MCF 10A (cell line): ENCODE results near the gene ADISSP. TPM values are rescaled to one million over a fixed set of nuclear protein-coding genes. Genes with fewer than 3 reads are reported as not detected.
A peak's percentile ranks its signal among the peaks of the same experiment; 100 is the strongest.

Source experiments
- Bru-seq: library from RNA; stranded (reverse); fragments of 400-500 nt; gene quantifications from one replicate; lab custom pipeline; 2021; lab: Mats Ljungman, UMichigan
- BruChase-seq, 2 experiments: library from RNA; stranded (reverse); fragments of 400-500 nt; gene quantifications; one replicate each; lab custom pipeline; 2021; lab: Mats Ljungman, UMichigan
- BruUV-seq: library from RNA; stranded (reverse); fragments of 400-500 nt; replicated peaks from 2 replicates; lab custom pipeline; 2021; lab: Mats Ljungman, UMichigan
- CTCF ChIA-PET: fragments of 300-600 bp; sonication (Branson Sonifier 250); formaldehyde crosslinking; extraction: SDS; loops from one replicate; lab custom pipeline; 2021; ENCODE audit warnings: antibody characterized with exemption, inconsistent platforms; lab: Yijun Ruan, JAX
- POLR2A ChIA-PET: fragments of 300-600, 350-650 bp; sonication (Branson Sonifier 250); formaldehyde crosslinking; extraction: SDS; loops from one replicate; lab custom pipeline; 2020; ENCODE audit warnings: antibody characterized with exemption, inconsistent platforms; lab: Yijun Ruan, JAX
- DNase-seq: peaks from one replicate; pipeline ENCODE4 v3.0.0-alpha.2; 2018; ENCODE audit not compliant: unreplicated experiment
- H3K27ac Mint-ChIP-seq: one replicate; pipeline ENCODE4 v1.8.0; 2022; ENCODE audit warnings: mild to moderate bottlenecking, low read depth, mixed read lengths; ENCODE audit not compliant: unreplicated experiment
- H3K27me3 Mint-ChIP-seq: one replicate; pipeline ENCODE4 v1.8.0; 2022; ENCODE audit warnings: mixed read lengths; ENCODE audit not compliant: insufficient read depth, unreplicated experiment
- H3K36me3 Mint-ChIP-seq: one replicate; pipeline ENCODE4 v1.8.0; 2022; ENCODE audit warnings: mild to moderate bottlenecking, moderate library complexity, mixed read lengths; ENCODE audit not compliant: insufficient read depth, unreplicated experiment
- H3K4me1 Mint-ChIP-seq: one replicate; pipeline ENCODE4 v1.8.0; 2022; ENCODE audit warnings: mixed read lengths; ENCODE audit not compliant: insufficient read depth, unreplicated experiment
- H3K4me3 Mint-ChIP-seq: one replicate; pipeline ENCODE4 v1.8.0; 2022; ENCODE audit warnings: mild to moderate bottlenecking, moderate library complexity, mixed read lengths; ENCODE audit not compliant: unreplicated experiment
- H3K9me3 Mint-ChIP-seq: one replicate; pipeline ENCODE4 v1.8.0; 2022; ENCODE audit warnings: mixed read lengths; ENCODE audit not compliant: unreplicated experiment
- intact Hi-C: fragments of 100-400 bp; cut with micrococcal nuclease; formaldehyde crosslinking; loops from 2 replicates; pipeline ENCODE4 v1.14.1; 2022
- long read RNA-seq: library from polyadenylated mRNA; stranded (forward); transcript quantifications from one replicate; pipeline ENCODE4 v2.0.0, GENCODE V29; 2022
- total RNA-seq: library from RNA; stranded (reverse); gene quantifications from 2 replicates; pipeline ENCODE4 v1.2.3, GENCODE V29; 2022
- TF ChIP-seq, protein P1 (sequence below): fragments of 200-600 bp; IDR thresholded peaks from one replicate; pipeline ENCODE4 v1.8.0; 2022; ENCODE audit warnings: antibody characterized with exemption, mild to moderate bottlenecking; ENCODE audit not compliant: unreplicated experiment

The ADISSP gene
- total RNA-seq: 37.8 and 58.8 TPM in 2 replicates
- Bru-seq, nascent RNA: percentile 43 among the genes with signal in this experiment
- percentile 44 among the genes with signal in this experiment for BruChase-seq, experiment 1, labeled RNA remaining after a 6-hour chase
- percentile 38 among the genes with signal in this experiment for BruChase-seq, experiment 2, labeled RNA remaining after a 2-hour chase
- long read RNA-seq, transcript C20orf27-202 (6 exons, 1,886 nt): major isoform, 132 of 147 reads
- long read RNA-seq, partial matches to known transcripts: 10 of 147 reads
- long read RNA-seq, other reads (novel, unspliced or antisense): 5 of 147 reads

GRCh38 chr20:3767427-3768341 is at the start of gene ADISSP:
Gene ADISSP (minus strand): TSS chr20:3767753. CDS start chr20:3760100, 7,653 bp downstream.
- H3K27ac Mint-ChIP-seq: peak within 1 kb of the TSS; percentile 91
- no peaks in the 10 kb centered on the region for H3K27me3 Mint-ChIP-seq
- H3K4me1 Mint-ChIP-seq: peaks cover 18% of the 10 kb centered on the region
- intact Hi-C loops: loop anchor here (1.0 to 2.0 kb wide), 2 partner anchors 51 to 91 kb away; no protein-coding TSS in a partner anchor
- DNase-seq: peak; percentile 98
- H3K36me3 Mint-ChIP-seq: no peaks in the 10 kb centered on the region
- TF ChIP-seq, protein P1, sequence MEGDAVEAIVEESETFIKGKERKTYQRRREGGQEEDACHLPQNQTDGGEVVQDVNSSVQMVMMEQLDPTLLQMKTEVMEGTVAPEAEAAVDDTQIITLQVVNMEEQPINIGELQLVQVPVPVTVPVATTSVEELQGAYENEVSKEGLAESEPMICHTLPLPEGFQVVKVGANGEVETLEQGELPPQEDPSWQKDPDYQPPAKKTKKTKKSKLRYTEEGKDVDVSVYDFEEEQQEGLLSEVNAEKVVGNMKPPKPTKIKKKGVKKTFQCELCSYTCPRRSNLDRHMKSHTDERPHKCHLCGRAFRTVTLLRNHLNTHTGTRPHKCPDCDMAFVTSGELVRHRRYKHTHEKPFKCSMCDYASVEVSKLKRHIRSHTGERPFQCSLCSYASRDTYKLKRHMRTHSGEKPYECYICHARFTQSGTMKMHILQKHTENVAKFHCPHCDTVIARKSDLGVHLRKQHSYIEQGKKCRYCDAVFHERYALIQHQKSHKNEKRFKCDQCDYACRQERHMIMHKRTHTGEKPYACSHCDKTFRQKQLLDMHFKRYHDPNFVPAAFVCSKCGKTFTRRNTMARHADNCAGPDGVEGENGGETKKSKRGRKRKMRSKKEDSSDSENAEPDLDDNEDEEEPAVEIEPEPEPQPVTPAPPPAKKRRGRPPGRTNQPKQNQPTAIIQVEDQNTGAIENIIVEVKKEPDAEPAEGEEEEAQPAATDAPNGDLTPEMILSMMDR: no peak
- ChIA-PET POLR2A (interaction anchor here (0.6 to 3.9 kb wide), 39 partner anchors 10 to 767 kb away, joined by 3 to 61 read pairs (median 6); partner anchors contain the start of genes AP5S1, CDC25B, CENPB and MAVS), CTCF (interaction anchor here (0.6 to 6.7 kb wide), 17 partner anchors 13 to 233 kb away, joined by 3 to 65 read pairs (median 5); partner anchors contain the start of genes AP5S1, CENPB and SPEF1)
- H3K9me3 Mint-ChIP-seq: no peaks in the 10 kb centered on the region
- H3K4me3 Mint-ChIP-seq: peak within 1 kb of the TSS; percentile 84
- BruUV-seq: TSS peak; percentile 77

DNA sequence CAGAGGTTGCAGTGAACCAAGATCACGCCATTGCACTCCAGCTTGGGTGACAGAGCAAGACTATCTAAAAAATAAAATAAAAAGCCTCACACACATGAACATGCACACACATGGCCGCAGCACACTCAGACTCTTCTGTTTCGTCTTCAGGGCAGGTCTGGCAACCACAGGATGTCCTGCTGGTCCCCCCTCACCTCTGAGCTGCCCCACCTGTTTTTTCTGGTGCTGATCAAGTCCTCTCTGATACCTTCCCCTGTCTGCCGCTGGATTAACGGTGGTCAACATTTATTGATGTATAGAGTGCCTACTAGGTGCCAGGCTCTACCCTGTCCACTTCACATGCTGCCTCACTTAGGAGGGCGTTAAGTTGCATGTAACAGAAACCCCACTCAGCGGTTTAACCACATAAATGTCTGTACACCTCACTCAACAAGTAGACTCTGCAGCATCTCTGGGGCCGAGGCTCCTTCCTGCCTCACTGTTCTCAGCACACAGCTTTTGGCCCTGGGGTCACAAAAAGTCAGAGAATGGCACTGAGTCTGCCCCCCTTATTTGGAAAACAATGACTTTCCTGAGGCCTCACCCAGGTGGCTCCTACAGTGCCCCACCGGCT is 48.3 kb upstream of the ADISSP start:
- Mint-ChIP-seq H3K27ac (no peak overlapping the region), H3K4me1 (peaks cover 35% of the 10 kb centered on the region), H3K27me3 (no peaks in the 10 kb centered on the region), H3K4me3 (no peak overlapping the region), H3K36me3 (peaks cover 12% of the 10 kb centered on the region), H3K9me3 (no peaks in the 10 kb centered on the region)
- CTCF ChIA-PET: interaction anchor here (0.5 to 10.7 kb wide), 3 partner anchors 13 to 381 kb away, joined by 4 to 231 read pairs (median 5); partner anchors contain the start of genes CENPB and SPEF1
- DNase-seq: no peak
- TF ChIP-seq, protein P1: no peak
- intact Hi-C loops: no loop called here
- BruUV-seq: no TSS peak
- POLR2A ChIA-PET: interaction anchor here (0.7 kb wide), 1 partner anchor 30 kb away, joined by 3 read pairs; no protein-coding TSS in a partner anchor

DNA sequence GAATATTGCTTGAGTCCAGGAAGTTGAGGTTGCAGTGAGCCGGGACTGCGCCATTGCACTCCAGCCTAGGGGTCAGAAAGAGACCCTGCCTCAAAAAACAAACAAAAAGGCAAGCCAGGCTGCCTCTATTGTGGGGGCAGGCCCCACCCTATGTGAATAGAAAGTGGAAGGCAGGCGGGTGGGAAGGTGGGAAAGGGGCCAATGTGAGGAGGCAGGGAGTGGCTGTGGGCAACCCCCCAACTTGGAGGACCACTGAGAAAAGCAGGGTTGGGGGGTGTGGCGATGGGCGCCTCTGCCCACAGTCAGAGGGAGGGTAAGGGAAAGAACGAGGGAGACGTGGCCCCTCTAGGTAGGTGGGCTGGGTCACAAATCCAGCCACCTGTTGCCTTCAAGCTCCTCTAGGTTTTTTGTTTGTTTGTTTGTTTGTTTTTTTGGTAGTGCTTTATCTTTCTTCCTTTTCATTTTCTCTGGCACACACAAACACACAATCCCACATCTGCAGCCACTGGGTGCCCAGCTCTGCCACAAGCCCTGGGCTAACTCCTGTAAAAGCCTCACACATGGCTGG is 47.5 kb upstream of the ADISSP start:
- TF ChIP-seq, protein P1: no peak
- no peaks in the 10 kb centered on the region for H3K27me3 Mint-ChIP-seq
- H3K9me3 Mint-ChIP-seq: no peaks in the 10 kb centered on the region
- CTCF ChIA-PET: interaction anchor here (0.6 to 10.7 kb wide), 4 partner anchors 15 to 39 kb away, joined by 3 to 231 read pairs (median 9); partner anchors contain the start of genes CENPB and SPEF1
- no peak for DNase-seq
- peaks cover 16% of the 10 kb centered on the region for H3K36me3 Mint-ChIP-seq
- H3K27ac Mint-ChIP-seq: no peak overlapping the region
- BruUV-seq: no TSS peak
- no peak overlapping the region for H3K4me3 Mint-ChIP-seq
- POLR2A ChIA-PET: interaction anchor here (1.1 to 1.3 kb wide), 3 partner anchors 30 to 117 kb away, joined by 3 to 5 read pairs (median 4); partner anchors contain the start of gene ADISSP
- H3K4me1 Mint-ChIP-seq: peaks cover 35% of the 10 kb centered on the region
- intact Hi-C loops: no loop called here
